Osteocyte (in vitro differentiated cells): ENCODE measurements around the gene ADRA2B. TPM values are rescaled to one million over a fixed set of nuclear protein-coding genes. Genes with fewer than 3 reads are reported as not detected.

Experiments
- DNase-seq: peaks from one replicate; pipeline ENCODE4 v3.0.0; 2021; ENCODE audit warnings: mixed read lengths; ENCODE audit not compliant: unreplicated experiment; ENCODE audit errors: extremely low spot score
- H3K27ac Mint-ChIP-seq: one replicate; pipeline ENCODE4 v1.8.0; 2021; ENCODE audit warnings: mild to moderate bottlenecking, mixed read lengths; ENCODE audit not compliant: unreplicated experiment
- H3K27me3 Mint-ChIP-seq: one replicate; pipeline ENCODE4 v1.8.0; 2021; ENCODE audit warnings: mixed read lengths; ENCODE audit not compliant: unreplicated experiment
- H3K36me3 Mint-ChIP-seq: one replicate; pipeline ENCODE4 v1.8.0; 2021; ENCODE audit warnings: mixed read lengths; ENCODE audit not compliant: unreplicated experiment
- H3K4me1 Mint-ChIP-seq: one replicate; pipeline ENCODE4 v1.8.0; 2021; ENCODE audit warnings: mixed read lengths; ENCODE audit not compliant: unreplicated experiment
- H3K4me3 Mint-ChIP-seq: one replicate; pipeline ENCODE4 v1.8.0; 2021; ENCODE audit warnings: mild to moderate bottlenecking, moderate library complexity, mixed read lengths; ENCODE audit not compliant: unreplicated experiment
- H3K9me3 Mint-ChIP-seq: one replicate; pipeline ENCODE4 v1.8.0; 2021; ENCODE audit warnings: mixed read lengths; ENCODE audit not compliant: unreplicated experiment
- CTCF ChIP-seq: fragments of 200-600 bp; sonication (generic); IDR thresholded peaks from 2 replicates; pipeline ENCODE4 v1.5.0; 2021; ENCODE audit warnings: antibody characterized with exemption, mild to moderate bottlenecking, moderate library complexity
- total RNA-seq: library from RNA; stranded (reverse); gene quantifications from 2 replicates; pipeline ENCODE4 v1.2.1, GENCODE V29; 2021

ADRA2B gene
- total RNA-seq, 1 donor from 2014 or later, result not detected

DNA sequence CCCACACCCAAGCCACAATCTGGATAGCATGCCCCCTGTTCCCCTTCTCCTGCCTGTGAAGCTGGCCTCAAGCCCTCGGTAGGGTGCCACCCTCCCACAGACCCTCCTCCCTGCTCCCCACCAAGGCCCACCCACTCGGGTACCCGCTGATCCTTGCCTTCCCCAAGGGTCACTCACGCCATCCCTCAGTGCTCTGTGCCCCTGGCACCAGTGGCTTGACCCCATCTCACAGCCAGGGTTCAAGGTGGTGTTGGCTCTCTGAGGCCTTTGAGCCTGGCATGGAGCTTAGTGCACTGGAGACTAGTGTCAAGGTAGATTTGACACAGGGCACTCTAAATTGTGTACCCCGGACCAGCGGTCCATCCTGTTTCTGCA, 11.9 kb downstream of the ADRA2B start:
- TF ChIP-seq CTCF, result no peak

DNA sequence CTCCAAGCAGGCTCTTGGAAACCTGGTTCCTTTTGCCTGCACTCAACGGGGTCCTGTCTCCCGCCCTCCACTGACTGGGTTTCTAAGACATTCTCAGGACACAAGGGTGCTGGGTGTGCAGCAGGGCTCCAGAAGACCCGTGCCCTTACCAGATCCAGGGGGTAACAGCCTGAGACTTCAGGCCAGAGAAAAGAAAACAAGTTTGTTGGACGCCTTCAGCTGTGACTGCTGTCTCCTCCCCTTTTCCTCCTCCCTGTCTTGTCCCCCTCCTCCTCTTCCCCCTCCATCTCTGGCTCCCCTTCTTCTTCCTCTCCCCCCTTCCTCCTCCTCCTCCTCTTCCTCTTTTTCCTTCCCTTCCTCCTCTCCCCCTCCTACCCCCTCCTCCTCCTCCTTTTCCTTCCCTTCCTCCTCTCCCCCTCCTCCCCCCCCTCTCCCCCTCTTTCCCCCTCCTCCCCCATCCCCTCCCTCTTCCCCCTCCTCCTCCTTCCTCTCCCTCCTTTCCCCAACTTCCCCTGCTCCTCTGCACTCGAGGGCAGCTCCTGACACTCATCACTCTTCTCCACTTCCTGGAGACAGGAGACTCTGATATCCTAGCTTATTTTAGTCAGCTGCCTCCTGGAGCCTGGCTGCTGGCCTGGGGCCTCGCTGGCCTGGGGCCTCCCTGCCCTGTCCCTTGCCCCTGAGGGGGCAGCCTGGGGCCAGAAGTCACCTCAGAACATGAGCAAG, 12.4 kb downstream of the ADRA2B start:
- Mint-ChIP-seq H3K4me1 (peaks cover 11% of the 10 kb centered on the region), H3K4me3 (no peak overlapping the region), H3K27me3 (no peaks in the 10 kb centered on the region), H3K9me3 (peaks cover 9% of the 10 kb centered on the region), H3K27ac (no peak overlapping the region), H3K36me3 (no peaks in the 10 kb centered on the region)
- DNase-seq, result no peak
- TF ChIP-seq CTCF, result no peak

More for the DNA sequence above, 11.9 kb downstream of the ADRA2B start:
- H3K4me1 Mint-ChIP-seq, result peaks cover 13% of the 10 kb centered on the region
- no peak overlapping the region for H3K4me3 Mint-ChIP-seq
- no peaks in the 10 kb centered on the region for H3K36me3 Mint-ChIP-seq
- H3K9me3 Mint-ChIP-seq, result peaks cover 9% of the 10 kb centered on the region
- no peak overlapping the region for H3K27ac Mint-ChIP-seq
- no peaks in the 10 kb centered on the region for H3K27me3 Mint-ChIP-seq
- no peak for DNase-seq

DNA sequence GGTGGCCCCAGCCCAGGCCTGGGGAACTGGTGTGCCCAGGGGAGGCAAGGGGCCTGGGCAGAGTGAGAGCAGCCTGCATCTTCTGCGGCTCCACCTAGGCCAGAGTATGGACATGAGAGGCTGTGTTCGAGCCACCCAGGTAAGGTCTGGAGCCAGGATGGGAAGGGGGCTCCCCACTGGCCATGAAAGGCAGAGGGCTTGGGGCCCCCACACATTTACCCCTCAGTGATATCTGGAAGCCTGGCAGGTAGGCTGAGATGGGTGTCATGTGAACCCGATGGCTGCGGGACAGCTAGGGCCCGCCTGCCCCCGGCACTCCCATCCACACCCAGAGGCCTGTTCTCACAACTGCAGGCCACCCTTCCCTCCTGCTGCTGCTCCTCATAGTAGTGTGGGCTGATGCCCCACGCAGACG, 13.2 kb downstream of the ADRA2B start:
- H3K36me3 Mint-ChIP-seq, result no peaks in the 10 kb centered on the region
- peaks cover 4% of the 10 kb centered on the region for H3K4me1 Mint-ChIP-seq
- no peak for DNase-seq
- H3K27me3 Mint-ChIP-seq, result no peaks in the 10 kb centered on the region
- TF ChIP-seq CTCF, result no peak
- no peak overlapping the region for H3K4me3 Mint-ChIP-seq
- no peak overlapping the region for H3K27ac Mint-ChIP-seq
- H3K9me3 Mint-ChIP-seq, result peaks cover 9% of the 10 kb centered on the region

GRCh38 chr2:96102596-96103186, 13.7 kb downstream of the ADRA2B start:
- Mint-ChIP-seq H3K4me1 (peaks cover 1% of the 10 kb centered on the region), H3K9me3 (peaks cover 9% of the 10 kb centered on the region), H3K4me3 (no peak overlapping the region), H3K27me3 (no peaks in the 10 kb centered on the region), H3K27ac (no peak overlapping the region), H3K36me3 (no peaks in the 10 kb centered on the region)
- DNase-seq, result no peak
- TF ChIP-seq CTCF, result no peak

- no peak overlapping the region for H3K27ac Mint-ChIP-seq
Measured at GRCh38 chr2:96100893-96101304, 15.5 kb downstream of the ADRA2B start.

More at GRCh38 chr2:96100893-96101304, 15.5 kb downstream of the ADRA2B start:
- peaks cover 2% of the 10 kb centered on the region for H3K27me3 Mint-ChIP-seq
- no peaks in the 10 kb centered on the region for H3K36me3 Mint-ChIP-seq
- peak; percentile 65 for DNase-seq
- H3K4me3 Mint-ChIP-seq, result no peak overlapping the region
- H3K4me1 Mint-ChIP-seq, result peaks cover 1% of the 10 kb centered on the region
- TF ChIP-seq CTCF, result no peak
- H3K9me3 Mint-ChIP-seq, result peaks cover 9% of the 10 kb centered on the region
